ENCODE results near the gene ACADM. TPM values are rescaled to one million over a fixed set of nuclear protein-coding genes. Genes with fewer than 3 reads are reported as not detected.
A peak's percentile ranks its signal among the peaks of the same experiment; 100 is the strongest.
"Not testable (repeated sequence)": the region's sequence is repeated elsewhere in the genome, so short reads cannot be mapped to it uniquely, and the experiment has no call there.

The ACADM gene
- total RNA-seq, 1 donor from 2014 or later, result 41.9 TPM

GRCh38 chr1:75733661-75734060, 9.2 kb downstream of the ACADM start:
- no peak for DNase-seq (ENCODE audit: low spot score)

- DNase-seq (ENCODE audit: low spot score), result no peak
Observed at GRCh38 chr1:75736016-75736415, 11.5 kb downstream of the ACADM start.

GRCh38 chr1:75742047-75742625, 17.6 kb downstream of the ACADM start:
- DNase-seq (ENCODE audit: low spot score), result no peak

GRCh38 chr1:75745276-75745675, 20.8 kb downstream of the ACADM start:
- DNase-seq (ENCODE audit: low spot score), result no peak

GRCh38 chr1:75757210-75757609, 32.7 kb downstream of the ACADM start:
- DNase-seq (ENCODE audit: low spot score), result not testable (repeated sequence)

GRCh38 chr1:75758543-75758942, 34.0 kb downstream of the ACADM start:
- DNase-seq (ENCODE audit: low spot score), result not testable (repeated sequence)

GRCh38 chr1:75764057-75764655, 39.6 kb downstream of the ACADM start:
- no peak for DNase-seq (ENCODE audit: low spot score)

GRCh38 chr1:75765697-75766355, 41.3 kb downstream of the ACADM start:
- no peak for DNase-seq (ENCODE audit: low spot score)

GRCh38 chr1:75768016-75768415, 43.5 kb downstream of the ACADM start:
- DNase-seq (ENCODE audit: low spot score), result no peak

- no peak for DNase-seq (ENCODE audit: low spot score)
Observed at GRCh38 chr1:75770761-75771160, 46.3 kb downstream of the ACADM start.

- DNase-seq (ENCODE audit: low spot score), result no peak
Observed at GRCh38 chr1:75771978-75772377, 47.5 kb downstream of the ACADM start.

- DNase-seq (ENCODE audit: low spot score), result not testable (repeated sequence)
Observed at GRCh38 chr1:75777812-75778211, 53.3 kb downstream of the ACADM start.

- DNase-seq (ENCODE audit: low spot score), result not testable (repeated sequence)
Observed at GRCh38 chr1:75778694-75779093, 54.2 kb downstream of the ACADM start.

GRCh38 chr1:75780183-75780582, 55.7 kb downstream of the ACADM start:
- not testable (repeated sequence) for DNase-seq (ENCODE audit: low spot score)

- not testable (repeated sequence) for DNase-seq (ENCODE audit: low spot score)
Observed at GRCh38 chr1:75783920-75784319, 59.4 kb downstream of the ACADM start.

- DNase-seq (ENCODE audit: low spot score), result no peak
Observed at GRCh38 chr1:75785320-75785982, 60.9 kb downstream of the ACADM start.

- peak; percentile 97 for DNase-seq (ENCODE audit: low spot score)
Observed at GRCh38 chr1:75785983-75786853, 61.7 kb downstream of the ACADM start, which contains the start of gene RABGGTB. Gene RABGGTB, plus strand, starts transcription at chr1:75786256. Its CDS starts 16 bp downstream, at chr1:75786272.

GRCh38 chr1:75786901-75787493, 62.5 kb downstream of the ACADM start:
- no peak for DNase-seq (ENCODE audit: low spot score)

- no peak for DNase-seq (ENCODE audit: low spot score)
Observed at GRCh38 chr1:75787524-75787923, 63.0 kb downstream of the ACADM start.

GRCh38 chr1:75789988-75790387, 65.5 kb downstream of the ACADM start:
- no peak for DNase-seq (ENCODE audit: low spot score)

GRCh38 chr1:75791022-75791421, 66.5 kb downstream of the ACADM start:
- DNase-seq (ENCODE audit: low spot score), result no peak

All from mesenteric fat pad (tissue), 1 donor.